ENCODE measurements around the gene PRUNE2.

Gene PRUNE2

DNA sequence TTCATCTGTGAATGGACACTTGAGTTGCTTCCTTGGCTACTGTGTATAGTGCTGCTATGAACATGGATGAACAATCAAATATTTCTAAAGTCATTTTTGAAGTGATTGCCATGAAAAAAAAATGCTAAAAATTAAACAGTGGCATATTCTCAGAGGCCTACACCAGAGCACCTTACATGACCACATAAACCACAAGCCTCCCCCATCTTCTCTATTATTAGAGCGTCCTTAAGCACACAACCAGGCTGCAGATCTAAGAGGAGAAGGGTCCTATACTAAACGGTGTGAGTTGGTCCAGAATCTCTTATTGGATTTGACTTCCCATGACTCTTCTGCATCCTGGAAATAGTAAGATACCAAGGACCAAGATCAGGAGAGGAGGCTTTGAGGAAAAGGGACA is 107.4 kb downstream of the PRUNE2 start:
- TF ChIP-seq, protein P1, sequence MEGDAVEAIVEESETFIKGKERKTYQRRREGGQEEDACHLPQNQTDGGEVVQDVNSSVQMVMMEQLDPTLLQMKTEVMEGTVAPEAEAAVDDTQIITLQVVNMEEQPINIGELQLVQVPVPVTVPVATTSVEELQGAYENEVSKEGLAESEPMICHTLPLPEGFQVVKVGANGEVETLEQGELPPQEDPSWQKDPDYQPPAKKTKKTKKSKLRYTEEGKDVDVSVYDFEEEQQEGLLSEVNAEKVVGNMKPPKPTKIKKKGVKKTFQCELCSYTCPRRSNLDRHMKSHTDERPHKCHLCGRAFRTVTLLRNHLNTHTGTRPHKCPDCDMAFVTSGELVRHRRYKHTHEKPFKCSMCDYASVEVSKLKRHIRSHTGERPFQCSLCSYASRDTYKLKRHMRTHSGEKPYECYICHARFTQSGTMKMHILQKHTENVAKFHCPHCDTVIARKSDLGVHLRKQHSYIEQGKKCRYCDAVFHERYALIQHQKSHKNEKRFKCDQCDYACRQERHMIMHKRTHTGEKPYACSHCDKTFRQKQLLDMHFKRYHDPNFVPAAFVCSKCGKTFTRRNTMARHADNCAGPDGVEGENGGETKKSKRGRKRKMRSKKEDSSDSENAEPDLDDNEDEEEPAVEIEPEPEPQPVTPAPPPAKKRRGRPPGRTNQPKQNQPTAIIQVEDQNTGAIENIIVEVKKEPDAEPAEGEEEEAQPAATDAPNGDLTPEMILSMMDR (IDR thresholded peaks at IDR 0.05; ENCODE audit: low read depth, low read length, missing control alignments): no peak
- H3K4me3 ChIP-seq (ENCODE audit: low read depth, low read length): no peak overlapping the region
- H3K36me3 ChIP-seq (replicated peaks): no peaks in the 10 kb centered on the region
- in situ Hi-C loops (cut with HindIII; ENCODE audit: low pct_ligation_motif_present, low sequenced_read_pairs): loop anchor here (25.0 kb wide), 1 partner anchor 189 kb away; no protein-coding TSS in a partner anchor
- H3K27ac ChIP-seq: no peak overlapping the region
- no peak for DNase-seq
- H3K27me3 ChIP-seq (replicated peaks): no peaks in the 10 kb centered on the region

DNA sequence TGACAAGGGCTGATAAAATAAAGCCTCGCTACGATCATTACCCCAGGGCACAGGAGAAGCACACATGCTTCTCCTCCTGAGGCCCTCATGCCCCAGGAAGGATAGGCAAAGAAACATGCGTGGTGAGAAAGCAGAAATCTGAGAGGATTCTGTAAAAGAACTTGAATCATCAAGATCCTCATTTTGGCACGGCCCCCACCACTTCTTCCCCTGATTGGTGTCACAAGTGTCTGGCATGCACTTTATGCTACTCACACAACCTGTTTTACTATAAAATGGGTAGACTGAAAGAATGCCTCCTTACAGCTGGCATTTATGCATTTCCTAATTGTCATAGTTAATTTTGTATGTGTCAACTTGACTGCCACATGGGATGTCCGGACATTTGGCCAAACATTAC is 109.6 kb downstream of the PRUNE2 start:
- DNase-seq: no peak
- H3K27me3 ChIP-seq (replicated peaks): no peaks in the 10 kb centered on the region
- TF ChIP-seq, protein P1 (IDR thresholded peaks at IDR 0.05; ENCODE audit: low read depth, low read length, missing control alignments): no peak
- no peak overlapping the region for H3K4me3 ChIP-seq (ENCODE audit: low read depth, low read length)
- no peak overlapping the region for H3K27ac ChIP-seq
- no peaks in the 10 kb centered on the region for H3K36me3 ChIP-seq (replicated peaks)
- in situ Hi-C loops (cut with HindIII; ENCODE audit: low pct_ligation_motif_present, low sequenced_read_pairs): loop anchor here (25.0 kb wide), 1 partner anchor 191 kb away; no protein-coding TSS in a partner anchor

- in situ Hi-C loops (cut with HindIII; ENCODE audit: low pct_ligation_motif_present, low sequenced_read_pairs): loop anchor here (25.0 kb wide), 1 partner anchor 193 kb away; no protein-coding TSS in a partner anchor
- TF ChIP-seq, protein P1 (IDR thresholded peaks at IDR 0.05; ENCODE audit: low read depth, low read length, missing control alignments): no peak
- H3K27ac ChIP-seq: no peak overlapping the region
- no peaks in the 10 kb centered on the region for H3K36me3 ChIP-seq (replicated peaks)
- H3K4me3 ChIP-seq (ENCODE audit: low read depth, low read length): no peak overlapping the region
- DNase-seq: no peak
- H3K27me3 ChIP-seq (replicated peaks): no peaks in the 10 kb centered on the region
These were observed 112.0 kb downstream of the PRUNE2 start for GRCh38 chr9:76793784-76794431.

GRCh38 chr9:76789840-76790239 is 116.1 kb downstream of the PRUNE2 start:
- no peak overlapping the region for H3K27ac ChIP-seq
- in situ Hi-C loops (cut with HindIII; ENCODE audit: low pct_ligation_motif_present, low sequenced_read_pairs): loop anchor here (25.0 kb wide), 1 partner anchor 197 kb away; no protein-coding TSS in a partner anchor
- H3K36me3 ChIP-seq (replicated peaks): no peaks in the 10 kb centered on the region
- no peak overlapping the region for H3K4me3 ChIP-seq (ENCODE audit: low read depth, low read length)
- DNase-seq: no peak
- TF ChIP-seq, protein P1 (IDR thresholded peaks at IDR 0.05; ENCODE audit: low read depth, low read length, missing control alignments): no peak
- no peaks in the 10 kb centered on the region for H3K27me3 ChIP-seq (replicated peaks)

GRCh38 chr9:76787677-76788076 is 118.2 kb downstream of the PRUNE2 start:
- no peaks in the 10 kb centered on the region for H3K36me3 ChIP-seq (replicated peaks)
- H3K27ac ChIP-seq: no peak overlapping the region
- H3K4me3 ChIP-seq (ENCODE audit: low read depth, low read length): no peak overlapping the region
- no peak for DNase-seq
- TF ChIP-seq, protein P1 (IDR thresholded peaks at IDR 0.05; ENCODE audit: low read depth, low read length, missing control alignments): no peak
- H3K27me3 ChIP-seq (replicated peaks): no peaks in the 10 kb centered on the region
- in situ Hi-C loops (cut with HindIII; ENCODE audit: low pct_ligation_motif_present, low sequenced_read_pairs): loop anchor here (25.0 kb wide), 1 partner anchor 200 kb away; no protein-coding TSS in a partner anchor
